H1 (cell line): ENCODE data around the gene ZNF429.

Source experiments
- CEBPB ChIP-seq: IDR thresholded peaks from 2 replicates; pipeline ENCODE4 v1.6.1; 2012; ENCODE audit warnings: low read depth, low read length
- CTCF ChIP-seq, 3 experiments: IDR thresholded peaks; 1 replicate in 2 of 3; 2 replicates in 1 of 3; pipeline versions ENCODE4 v1.5.1 to v1.6.1; 2011; ENCODE audit warnings: low read length in 3 of 3, mild to moderate bottlenecking in 3 of 3, inconsistent platforms in 2 of 3, low read depth in 1 of 3, moderate library complexity in 1 of 3; ENCODE audit not compliant: insufficient read depth in 1 of 3; ENCODE audit errors: control extremely low read depth in 1 of 3
- EGR1 ChIP-seq: IDR thresholded peaks from 2 replicates; pipeline ENCODE4 v1.6.1; 2011; ENCODE audit warnings: low read depth, low read length, borderline replicate concordance
- HDAC6 ChIP-seq: IDR thresholded peaks from one replicate; pipeline ENCODE4 v1.7.1; 2012; ENCODE audit warnings: low read depth, mild to moderate bottlenecking, inconsistent platforms, low read length, moderate library complexity
- SP1 ChIP-seq: IDR thresholded peaks from 2 replicates; pipeline ENCODE4 v1.6.1; 2011; ENCODE audit warnings: low read depth, low read length
- TAF1 ChIP-seq: IDR thresholded peaks from 2 replicates; pipeline ENCODE4 v1.6.1; 2011; ENCODE audit warnings: mild to moderate bottlenecking, low read depth, low read length

DNA sequence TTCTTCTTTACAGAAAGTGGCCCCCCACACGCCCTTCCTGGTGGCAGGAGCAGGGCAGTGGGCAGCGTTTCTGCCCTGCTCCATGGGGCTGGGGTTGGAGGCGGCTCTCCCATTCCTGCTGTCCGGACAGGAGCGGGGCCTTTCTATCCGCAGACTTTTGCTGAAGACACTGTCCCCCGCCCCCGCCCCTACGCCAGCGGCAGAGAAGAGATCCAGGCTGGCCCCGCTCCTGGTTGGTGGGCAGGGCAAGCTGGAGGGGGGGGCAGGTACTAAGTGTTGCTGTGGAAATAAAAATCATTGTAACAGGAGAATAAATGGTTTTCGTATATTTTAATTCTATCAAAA is 81.7 kb downstream of the ZNF429 start:
- TF ChIP-seq HDAC6: no peak
- no peak for TF ChIP-seq CTCF (IDR thresholded peaks at IDR 0.05; ENCODE audit: control extremely low read depth in 1 of 3, insufficient read depth in 1 of 3, low read depth in 1 of 3, low read length in 3 of 3)
- TF ChIP-seq CEBPB: no peak
- no peak for TF ChIP-seq EGR1
- TF ChIP-seq TAF1: no peak
- no peak for TF ChIP-seq SP1
